ENCODE results near the gene F2RL2.
"Not testable (repeated sequence)": the region's sequence is repeated elsewhere in the genome, so short reads cannot be mapped to it uniquely, and the experiment has no call there.

The F2RL2 gene

DNA sequence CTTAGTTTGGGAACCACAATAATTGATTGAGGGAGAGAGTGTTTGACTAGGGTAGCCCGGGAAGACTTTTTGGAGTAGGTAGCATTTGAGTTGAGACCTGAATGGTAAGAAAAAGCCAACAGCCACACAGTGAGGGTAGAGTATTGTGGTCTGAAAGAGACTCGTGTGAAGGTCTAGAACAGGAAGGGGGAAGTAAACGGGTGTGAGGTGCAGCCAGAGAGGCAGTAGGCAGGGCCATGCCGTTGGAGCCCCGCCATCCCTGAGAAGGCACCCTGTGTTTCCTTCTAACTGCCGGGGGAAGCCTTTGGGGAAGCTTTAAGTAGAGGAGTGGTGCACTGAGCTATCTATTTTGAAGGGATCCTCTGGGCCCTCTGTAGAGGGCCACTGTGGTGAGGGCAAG is 3.5 kb upstream of the F2RL2 start:
- no peak for DNase-seq
- intact Hi-C loops (cut with DNase I): no loop called here

DNA sequence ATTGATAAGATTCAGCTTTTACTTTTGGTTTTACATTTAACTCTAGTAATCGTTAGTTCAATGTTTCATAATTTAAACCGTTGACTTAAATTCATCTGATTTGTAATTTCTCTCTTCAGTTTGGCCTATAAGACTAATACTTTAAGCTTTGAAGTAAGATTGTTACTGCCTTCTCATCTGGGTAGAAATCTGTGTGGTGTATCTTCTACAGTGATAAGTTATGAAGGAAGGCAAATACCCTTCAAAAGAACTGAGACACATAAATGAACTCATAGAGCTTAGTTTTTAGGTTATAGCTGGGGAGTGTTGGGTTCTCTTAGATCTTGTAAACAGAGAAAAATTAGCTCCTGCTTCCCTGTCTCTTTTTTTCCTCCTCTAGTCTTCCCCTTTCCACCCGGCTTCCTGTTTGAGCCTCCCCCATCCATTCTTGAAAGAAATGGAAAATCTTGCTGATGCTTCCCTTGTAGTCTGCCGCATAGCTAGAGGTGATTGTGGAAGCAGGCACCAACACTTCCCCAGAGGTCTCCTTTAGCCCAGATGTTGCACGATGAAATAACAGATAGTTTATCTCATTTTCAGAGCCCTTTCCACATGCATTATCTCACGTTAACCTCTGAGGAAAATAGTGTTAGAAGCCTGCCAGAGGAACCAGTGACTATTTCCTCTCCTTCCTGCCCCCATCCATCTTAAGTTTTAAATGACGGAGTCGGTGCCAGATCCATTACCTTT is 2.0 kb upstream of the F2RL2 start:
- no peak for DNase-seq
- intact Hi-C loops (cut with DNase I): no loop called here

DNA sequence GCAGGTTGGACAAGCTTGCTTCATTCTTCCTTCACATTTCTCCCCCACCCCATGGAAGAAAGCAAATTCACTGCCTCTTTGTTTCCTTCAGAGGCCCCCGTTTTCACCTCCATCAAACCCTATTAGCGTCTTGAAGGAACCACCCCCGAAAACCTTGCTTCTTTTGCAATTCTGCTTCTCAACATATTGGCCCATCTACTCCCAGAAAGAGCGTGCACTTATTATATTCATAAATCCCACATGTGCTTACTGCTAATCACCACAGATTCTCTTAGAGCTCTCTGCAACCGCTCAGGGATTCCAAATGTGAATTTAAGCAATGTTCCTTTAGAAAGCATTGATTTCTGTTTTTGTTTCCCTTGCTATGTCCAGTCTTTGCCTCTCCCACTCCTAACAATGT is 1.1 kb downstream of the F2RL2 start:
- DNase-seq: no peak
- intact Hi-C loops (cut with DNase I): no loop called here

DNA sequence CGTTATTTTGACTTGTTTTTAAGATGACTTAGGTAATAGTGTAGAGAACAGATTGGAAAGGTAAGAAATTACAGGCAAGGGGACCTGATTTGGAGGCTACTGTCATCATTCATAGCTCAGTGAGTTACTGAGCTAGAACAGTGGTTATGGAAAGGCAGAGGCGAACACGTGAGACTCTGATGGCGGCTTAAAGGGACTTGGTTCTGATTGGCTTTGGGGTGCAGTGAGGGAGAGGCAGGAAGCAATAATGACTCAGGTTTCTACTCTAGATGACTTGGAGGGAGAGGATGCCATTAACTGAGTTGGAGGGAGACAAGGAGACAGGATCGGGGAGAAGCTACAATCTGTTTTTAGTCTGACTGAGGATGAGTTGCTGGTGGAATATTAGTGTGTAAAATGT is 3.0 kb downstream of the F2RL2 start:
- no peak for DNase-seq
- intact Hi-C loops (cut with DNase I): no loop called here

DNA sequence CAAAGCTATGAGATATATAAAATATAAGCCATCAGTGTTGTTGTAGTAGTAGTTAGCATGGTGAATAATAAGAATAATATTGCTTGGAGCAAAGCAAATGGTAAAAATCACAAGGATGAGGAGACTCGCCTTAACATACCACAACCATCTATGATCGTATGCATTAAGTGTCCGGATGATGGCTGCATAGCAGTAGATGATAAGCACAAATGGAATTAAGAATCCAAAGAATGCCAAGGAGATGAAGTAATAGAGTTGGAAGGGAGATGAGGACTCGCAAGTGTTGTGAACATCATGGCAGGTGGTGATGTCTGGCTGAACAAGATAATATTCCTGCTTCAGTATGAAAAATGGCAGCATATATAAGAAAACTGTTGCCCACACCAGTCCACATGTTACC is 5.5 kb downstream of the F2RL2 start:
- intact Hi-C loops (cut with DNase I): no loop called here

DNA sequence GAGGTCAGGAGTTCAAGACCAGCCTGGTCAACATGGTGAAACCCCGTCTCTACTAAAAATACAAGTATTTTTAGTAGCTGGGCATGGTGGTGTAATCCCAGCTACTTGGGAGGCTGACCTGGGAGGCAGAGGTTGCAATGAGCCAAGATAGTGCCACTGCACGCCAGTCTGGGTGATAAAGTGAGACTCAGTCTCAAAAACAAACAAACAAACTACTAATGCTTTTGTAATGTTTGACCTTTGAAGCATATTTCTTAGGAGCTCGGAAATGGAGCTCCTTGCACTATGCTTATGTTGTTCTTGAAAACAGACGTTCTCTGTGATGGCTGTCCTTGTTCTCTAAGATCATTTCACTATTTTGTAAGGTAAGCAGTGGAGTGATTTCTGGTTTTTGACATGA is 6.0 kb downstream of the F2RL2 start:
- intact Hi-C loops (cut with DNase I): no loop called here
- DNase-seq: no peak

More for the DNA sequence above, 5.5 kb downstream of the F2RL2 start:
- no peak for DNase-seq

DNA sequence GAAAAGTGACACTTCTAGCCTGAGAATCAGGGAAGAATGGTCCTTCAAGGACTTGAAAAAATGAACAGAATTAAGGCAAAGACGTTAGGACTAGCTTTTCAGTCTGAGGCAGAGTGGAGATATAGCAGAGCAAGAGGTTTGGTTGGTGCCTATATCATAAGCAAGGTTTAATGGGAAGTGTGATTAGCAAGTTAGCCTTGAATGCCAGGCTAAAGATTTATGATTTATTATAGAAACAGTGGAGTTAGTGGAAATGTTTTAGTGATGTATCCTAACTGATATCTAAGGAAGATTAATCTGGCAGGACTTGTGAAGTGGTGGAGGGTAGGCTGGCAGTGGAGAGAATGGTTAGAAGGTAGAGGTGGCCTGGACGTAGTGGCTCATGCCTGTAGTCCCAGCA is 7.0 kb downstream of the F2RL2 start:
- intact Hi-C loops (cut with DNase I): no loop called here
- no peak for DNase-seq

DNA sequence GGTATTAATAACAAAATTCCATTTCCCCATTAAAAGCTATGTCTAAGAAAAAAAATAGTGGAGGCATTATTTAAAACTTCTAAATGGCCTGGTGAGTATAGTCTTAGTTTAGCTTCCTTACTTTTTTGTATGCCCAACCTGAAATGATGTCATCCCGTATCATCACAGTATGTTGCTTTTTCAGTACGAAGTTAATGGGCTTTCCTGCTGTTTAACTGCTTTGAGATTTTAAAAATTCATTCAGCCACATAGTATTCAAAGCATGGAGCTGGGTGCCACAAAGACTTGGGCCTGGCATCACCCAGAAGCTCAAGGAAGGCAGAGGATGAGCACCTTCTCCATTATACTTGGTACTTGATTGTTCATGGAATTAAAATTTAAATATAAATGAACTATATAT is 7.4 kb downstream of the F2RL2 start:
- DNase-seq: no peak
- intact Hi-C loops (cut with DNase I): no loop called here

DNA sequence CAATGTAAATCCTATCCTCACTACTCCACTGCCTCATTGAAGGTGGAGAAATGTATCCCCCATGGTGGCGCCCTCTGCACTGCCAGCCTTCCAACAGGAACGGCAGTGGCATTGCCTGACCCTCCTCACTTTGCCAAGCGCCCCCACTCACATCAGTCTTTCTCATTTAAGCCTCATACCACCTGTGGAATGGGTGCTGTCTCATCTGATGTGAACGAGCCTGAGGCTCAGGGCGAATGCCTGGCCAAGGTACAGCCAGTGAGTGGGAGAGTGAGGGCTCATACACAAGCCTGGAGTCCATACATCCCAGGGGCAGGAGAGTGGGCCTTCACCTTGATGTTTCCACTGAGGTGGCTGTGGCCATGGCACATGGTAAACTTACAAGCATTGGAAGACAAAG is 10.3 kb downstream of the F2RL2 start:
- intact Hi-C loops (cut with DNase I): no loop called here
- no peak for DNase-seq

DNA sequence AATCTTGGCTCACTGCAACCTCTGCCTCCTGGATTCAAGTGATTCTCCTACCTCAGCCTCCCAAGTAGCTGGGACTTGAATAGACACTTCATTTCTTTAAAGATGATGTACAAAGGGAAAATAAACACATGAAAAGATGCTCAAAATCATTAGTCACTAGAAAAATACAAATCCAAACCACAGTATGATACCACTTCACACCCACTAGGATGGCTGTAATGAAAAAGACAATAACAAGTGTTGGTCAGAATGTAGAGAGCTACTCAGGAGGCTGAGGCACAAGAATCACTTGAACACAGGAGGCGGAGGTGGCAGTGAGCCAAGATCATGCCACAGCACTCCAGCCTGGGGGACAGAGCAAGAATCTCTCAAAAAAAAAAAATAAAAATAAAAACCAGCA is 13.0 kb downstream of the F2RL2 start:
- no peak for DNase-seq
- intact Hi-C loops (cut with DNase I): no loop called here

DNA sequence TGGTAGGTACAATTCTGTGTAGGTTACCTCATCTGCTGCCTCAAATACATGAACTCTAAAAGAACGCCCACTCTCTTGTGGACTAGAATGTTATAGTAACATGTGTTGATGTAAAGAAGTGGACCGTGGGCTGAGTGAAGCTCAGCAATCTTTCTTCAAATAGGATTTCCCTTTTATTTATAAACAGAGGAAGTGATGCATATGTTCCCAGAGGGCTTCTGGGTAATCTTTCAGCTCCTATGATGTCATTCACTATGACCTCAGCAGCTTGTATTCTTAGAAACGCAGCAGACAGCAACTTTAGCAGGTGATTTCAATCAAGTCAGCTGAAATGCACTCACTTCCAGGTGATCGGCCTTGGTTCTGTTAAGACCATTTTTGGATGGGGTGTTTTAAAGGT is 14.4 kb downstream of the F2RL2 start:
- intact Hi-C loops (cut with DNase I): loop anchor here (10.0 kb wide), 1 partner anchor 466 kb away; no protein-coding TSS in a partner anchor
- DNase-seq: no peak

DNA sequence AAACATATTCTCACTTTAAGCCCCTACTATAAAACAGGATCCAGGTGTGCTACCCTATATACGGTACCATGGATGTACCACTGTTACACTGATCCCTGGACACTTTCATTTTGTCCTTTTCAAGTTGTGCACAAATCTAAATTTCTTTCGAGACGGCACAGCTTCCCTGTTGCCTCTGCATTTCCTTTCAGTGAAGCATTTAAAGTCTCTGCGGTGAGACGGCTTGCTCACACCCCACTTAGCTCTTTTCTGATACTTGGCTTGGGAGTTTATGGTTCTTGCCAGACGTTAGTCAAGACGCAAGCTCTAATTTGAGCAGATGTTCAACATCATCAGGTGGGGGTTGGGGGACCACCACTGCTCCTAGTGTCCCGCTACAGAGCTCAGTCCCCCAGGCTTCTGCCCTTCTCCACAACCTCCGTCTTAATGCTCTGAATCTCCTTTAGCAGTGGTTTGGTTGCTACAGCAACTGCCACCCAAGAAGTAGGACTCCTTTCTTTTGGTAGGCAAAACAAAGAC is 15.8 kb downstream of the F2RL2 start:
- DNase-seq: peak in 1 of 42 donors; percentile 4
- intact Hi-C loops (cut with DNase I): loop anchor here (10.0 kb wide), 1 partner anchor 467 kb away; no protein-coding TSS in a partner anchor

DNA sequence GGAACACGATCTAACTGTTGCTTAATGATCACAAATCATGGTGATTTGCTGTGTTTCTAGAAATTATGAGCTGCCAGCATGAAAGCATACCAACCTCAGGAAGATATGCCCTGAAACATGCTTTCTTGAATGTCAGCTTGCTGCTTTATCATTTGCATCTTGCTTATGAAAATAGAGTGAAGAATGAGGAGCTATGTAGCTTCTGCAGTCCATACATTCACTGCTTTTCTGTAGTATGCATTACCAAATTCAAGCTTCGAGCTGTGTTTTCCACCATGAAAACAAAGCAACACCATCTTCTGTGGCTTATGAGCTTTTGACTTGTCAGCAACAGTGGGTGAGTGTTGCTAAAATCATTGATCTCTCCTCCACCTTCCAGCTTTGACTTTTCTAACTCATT is 16.5 kb downstream of the F2RL2 start:
- no peak for DNase-seq
- intact Hi-C loops (cut with DNase I): loop anchor here (10.0 kb wide), 1 partner anchor 468 kb away; no protein-coding TSS in a partner anchor

DNA sequence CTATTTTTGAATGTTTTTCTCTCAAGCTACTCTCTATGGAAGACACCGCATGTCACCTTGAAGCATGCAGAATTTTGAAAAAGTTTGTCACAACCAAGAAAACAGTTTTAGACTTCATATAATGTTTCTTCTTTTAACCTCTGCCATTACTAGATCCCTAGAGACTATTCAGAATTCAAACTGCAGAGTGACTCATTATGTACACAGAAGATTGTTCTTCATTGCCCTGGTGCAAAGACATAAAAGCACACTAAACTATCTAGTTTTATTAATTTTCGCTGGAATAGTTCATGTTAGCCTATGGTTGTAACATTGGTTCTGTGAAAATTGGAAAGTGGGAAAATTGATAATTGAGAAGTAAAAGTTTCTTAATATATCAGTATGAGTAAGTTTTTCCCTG is 18.4 kb downstream of the F2RL2 start:
- no peak for DNase-seq
- intact Hi-C loops (cut with DNase I): loop anchor here (5.0 to 10.0 kb wide), 2 partner anchors 167 to 470 kb away; no protein-coding TSS in a partner anchor

DNA sequence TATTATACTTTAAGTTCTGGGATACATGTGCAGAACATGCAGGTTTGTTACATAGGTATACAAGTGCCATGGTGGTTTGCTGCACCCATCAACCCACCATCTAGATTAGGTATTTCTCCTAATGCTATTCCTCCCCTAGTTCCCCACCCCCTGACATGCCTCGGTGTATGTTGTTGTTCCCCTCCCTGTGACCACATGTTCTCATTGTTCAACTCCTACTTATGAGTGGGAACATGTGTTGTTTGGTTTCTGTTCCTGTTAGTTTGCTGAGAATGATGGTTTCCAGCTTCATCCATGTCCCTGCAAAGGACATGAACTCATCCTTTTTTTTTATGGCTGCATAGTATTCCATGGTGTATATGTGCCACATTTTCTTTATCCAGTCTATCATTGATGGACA is 19.2 kb downstream of the F2RL2 start:
- DNase-seq: not testable (repeated sequence)
- intact Hi-C loops (cut with DNase I): loop anchor here (5.0 to 10.0 kb wide), 2 partner anchors 168 to 471 kb away; no protein-coding TSS in a partner anchor

DNA sequence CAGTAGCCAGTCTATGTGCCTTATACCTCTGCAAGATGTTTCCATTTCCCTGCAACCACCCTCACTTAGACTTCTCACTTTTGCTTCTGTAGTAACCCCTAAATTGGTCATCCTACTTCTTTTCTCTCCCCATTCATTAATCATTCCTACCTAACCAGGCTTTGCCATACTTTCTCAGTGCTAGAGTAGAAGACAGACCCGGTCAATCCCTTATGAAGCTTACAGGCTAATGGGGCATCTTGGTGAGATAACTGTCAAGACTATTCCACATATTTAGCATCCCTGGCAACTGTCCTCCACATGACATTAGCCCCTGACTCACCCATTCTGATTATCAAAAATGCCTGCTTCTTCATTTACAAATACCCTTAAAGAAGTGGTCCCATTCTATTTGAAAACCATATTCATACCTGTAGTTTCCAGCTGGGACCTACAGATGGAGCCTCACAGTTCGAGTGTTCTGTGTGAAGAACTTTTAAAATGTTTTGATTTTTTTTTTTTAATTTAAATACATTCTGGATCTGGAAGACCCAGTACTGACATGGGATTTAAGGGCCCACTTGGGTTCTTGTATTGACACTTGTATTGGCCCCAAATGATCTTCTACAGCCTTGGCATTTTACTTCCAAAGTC is 21.0 kb downstream of the F2RL2 start:
- intact Hi-C loops (cut with DNase I): loop anchor here (5.0 to 10.0 kb wide), 2 partner anchors 170 to 473 kb away; no protein-coding TSS in a partner anchor
- DNase-seq: no peak

DNA sequence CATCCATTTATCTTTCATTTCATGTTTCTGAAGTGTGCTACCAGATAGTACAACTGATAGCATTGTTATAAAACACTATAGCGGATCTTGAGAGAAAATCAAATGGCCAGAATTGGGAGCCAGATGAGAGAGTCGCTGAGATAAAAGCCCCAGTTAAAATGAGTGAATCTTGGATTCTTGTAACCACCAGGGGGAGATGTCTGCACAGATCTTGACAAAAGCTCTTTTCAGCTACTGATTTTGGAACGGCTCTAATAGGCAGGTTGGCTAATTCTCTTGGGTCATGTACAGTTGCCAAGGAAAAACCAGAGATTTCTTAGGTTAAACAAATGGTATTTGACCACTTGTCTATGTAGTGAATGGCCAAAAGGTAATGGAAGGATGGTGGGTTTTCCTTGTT is 21.7 kb downstream of the F2RL2 start:
- peak in 21 of 42 donors; percentile 6 to 73 (median 41) for DNase-seq
- intact Hi-C loops (cut with DNase I): loop anchor here (5.0 to 10.0 kb wide), 2 partner anchors 171 to 473 kb away; no protein-coding TSS in a partner anchor

DNA sequence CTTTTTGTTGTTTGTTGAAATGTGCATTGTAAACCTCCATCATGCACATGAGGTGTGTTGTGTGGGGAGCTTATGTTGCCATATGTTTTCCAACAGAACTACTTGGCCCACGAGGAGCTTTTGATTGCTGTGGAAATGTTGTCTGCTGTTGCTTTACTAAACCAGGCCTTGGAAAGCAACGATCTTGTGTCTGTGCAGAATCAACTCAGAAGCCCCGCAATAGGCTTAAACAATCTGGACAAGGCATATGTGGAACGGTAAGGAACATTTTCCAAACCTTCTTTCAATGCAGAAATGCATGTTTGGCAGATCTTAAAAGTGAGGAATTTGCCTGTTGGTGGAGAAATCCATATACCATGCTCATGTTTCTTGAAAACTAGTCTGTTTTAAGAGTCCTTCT is 22.5 kb downstream of the F2RL2 start:
- no peak for DNase-seq
- intact Hi-C loops (cut with DNase I): loop anchor here (5.0 to 10.0 kb wide), 2 partner anchors 172 to 474 kb away; no protein-coding TSS in a partner anchor

DNA sequence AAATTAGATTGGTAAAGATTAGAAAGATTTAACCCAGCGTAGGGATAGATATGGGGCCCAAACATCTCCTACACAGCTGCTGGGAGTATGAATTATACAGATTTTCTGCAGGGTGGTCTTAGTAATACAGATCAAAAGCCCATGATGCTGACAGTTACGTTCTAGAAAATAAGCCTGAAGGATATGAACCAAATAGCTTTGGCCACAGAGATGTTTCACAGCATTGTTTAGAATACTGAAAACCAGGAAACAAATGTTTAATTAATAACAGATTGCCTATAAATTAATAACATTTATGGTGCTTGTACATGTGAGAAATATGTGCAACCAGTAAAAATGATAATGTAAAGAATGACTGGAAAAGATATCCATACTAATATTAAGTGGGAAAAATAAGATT is 24.7 kb downstream of the F2RL2 start:
- intact Hi-C loops (cut with DNase I): no loop called here
- no peak for DNase-seq

DNA sequence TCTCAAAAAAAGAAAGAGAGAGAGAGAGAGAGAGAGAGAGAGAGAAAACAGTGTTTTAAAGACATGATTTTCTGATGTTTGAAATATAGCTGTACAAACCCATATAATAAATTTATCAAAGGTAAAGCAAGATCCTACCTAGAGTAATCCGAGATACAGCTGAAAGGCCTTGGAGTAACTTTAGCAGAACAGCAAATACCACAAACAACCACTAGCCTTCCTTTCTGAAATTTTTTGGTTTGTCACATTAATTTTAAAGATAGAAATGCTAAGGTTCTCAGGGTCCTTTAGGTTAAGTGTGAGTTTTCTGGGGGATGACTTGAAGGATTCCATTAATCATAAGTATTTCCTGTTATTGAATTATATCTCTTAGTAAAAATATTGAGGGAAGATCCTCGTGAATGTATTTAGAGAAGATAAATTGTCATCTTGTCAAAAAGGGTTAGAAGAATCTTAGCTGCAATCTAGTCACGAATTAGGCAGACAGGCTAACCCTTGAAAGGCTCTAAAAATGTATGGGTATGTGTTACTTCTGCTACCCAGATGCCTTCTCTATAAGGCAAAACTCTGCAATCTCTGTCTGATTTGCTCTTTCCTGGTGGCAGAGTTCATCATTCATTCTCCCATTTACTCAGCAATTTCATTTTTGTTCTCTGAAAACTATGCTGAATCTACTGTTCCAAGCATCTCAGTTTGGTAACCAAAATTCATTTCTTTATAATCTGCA is 27.3 kb downstream of the F2RL2 start:
- intact Hi-C loops (cut with DNase I): no loop called here
- DNase-seq: no peak

Data from head of caudate nucleus (tissue), 42 donors.